Hematopoietic multipotent progenitor cell (in vitro differentiated cells): ENCODE results near the gene TK1. TPM values are rescaled to one million over a fixed set of nuclear protein-coding genes. Genes with fewer than 3 reads are reported as not detected.
"Not testable (repeated sequence)": the region's sequence is repeated elsewhere in the genome, so short reads cannot be mapped to it uniquely, and the experiment has no call there.

Source experiments
- DNase-seq, 3 donors: peaks; one replicate each; pipeline ENCODE4 v3.0.0-alpha.2; 2011 to 2015; ENCODE audit warnings: low read depth in 2 of 3, low spot score in 2 of 3
- total RNA-seq: library from RNA; depleted of rRNA; stranded (reverse); fragments of >200 nt; gene quantifications from one replicate; pipeline ENCODE4 v1.2.3, GENCODE V29; 2012

The TK1 gene
- total RNA-seq, 1 donor, result 38.5 TPM

DNA sequence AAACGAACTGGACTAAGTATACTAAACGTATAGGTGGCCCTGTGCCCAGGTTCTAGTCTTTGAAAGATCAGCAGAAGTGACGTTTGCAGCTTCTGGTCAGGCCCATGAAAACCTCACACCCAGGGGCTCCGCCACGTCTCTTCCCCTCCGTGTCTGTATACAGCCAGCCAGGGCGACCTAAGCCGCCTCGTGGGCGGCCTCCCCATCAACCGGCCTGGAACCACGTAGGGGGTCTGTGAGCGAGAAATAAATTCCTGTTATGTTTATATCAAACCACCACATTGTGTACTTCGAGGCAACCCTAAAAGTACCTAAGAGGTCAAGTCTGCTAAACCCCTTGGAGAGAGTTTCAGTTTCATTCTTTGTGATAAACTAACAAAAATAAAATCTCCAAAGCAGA is 6.8 kb downstream of the TK1 start:
- no peak for DNase-seq

DNA sequence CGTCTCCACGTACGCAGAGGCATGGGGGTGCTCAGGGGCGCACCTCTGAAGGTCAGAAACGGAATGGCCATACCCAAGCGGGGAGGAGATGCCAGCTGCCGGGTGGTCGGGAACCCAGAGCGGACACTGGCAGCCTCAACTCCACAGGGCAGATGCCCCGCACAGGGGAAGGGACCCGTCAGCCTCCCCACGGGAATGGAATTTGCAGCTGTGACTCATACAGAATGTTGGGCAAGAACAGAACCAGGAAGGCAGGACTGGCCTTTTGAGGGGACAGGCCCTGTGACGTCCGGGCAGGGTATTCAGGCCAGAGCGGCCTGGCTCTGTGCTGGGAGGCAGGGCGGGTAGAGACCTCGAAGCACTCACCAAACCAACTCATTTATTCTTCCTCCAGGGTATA is 7.5 kb downstream of the TK1 start:
- no peak for DNase-seq

DNA sequence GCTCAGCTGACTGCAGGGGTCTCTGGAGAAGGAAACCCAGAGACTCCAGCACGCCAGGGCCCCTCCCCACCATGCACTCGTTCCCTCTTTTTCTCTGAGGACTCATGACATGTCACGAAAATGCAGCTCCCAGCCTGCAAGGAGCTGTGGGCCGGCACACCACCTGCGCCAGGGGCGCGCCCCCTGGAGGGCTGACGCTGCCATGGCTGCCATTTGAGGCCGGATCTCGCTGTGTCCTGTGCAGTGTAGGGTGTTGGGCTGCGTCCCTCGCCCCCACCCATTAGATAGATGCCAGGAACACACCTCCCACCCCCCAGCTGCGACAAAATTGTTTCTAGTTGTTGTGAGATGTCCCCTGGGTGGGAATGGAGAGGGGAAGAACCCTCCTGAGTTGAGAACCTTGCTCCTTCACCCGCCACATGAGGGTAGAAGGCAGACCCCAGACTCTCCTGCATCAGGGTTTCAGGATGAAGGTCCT is 10.3 kb downstream of the TK1 start:
- peak; percentile 65 to 77 (median 70) for DNase-seq

DNA sequence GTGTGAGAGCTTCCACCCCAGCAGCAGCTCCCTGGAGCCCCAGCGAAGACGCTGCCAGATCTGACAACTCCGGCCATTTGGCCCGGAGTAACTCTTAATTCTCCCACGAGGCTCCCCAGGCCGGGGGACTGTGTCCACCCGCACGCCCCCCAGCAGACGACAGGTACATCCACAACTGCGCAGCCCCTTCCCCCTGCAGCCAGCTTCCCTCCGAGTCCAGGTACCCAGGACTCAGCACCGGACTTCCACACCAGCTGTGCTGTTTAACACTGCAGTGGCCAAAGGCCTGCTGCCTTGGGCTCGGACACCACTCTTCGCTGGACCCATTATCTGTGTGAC is 11.2 kb downstream of the TK1 start:
- DNase-seq, result no peak

DNA sequence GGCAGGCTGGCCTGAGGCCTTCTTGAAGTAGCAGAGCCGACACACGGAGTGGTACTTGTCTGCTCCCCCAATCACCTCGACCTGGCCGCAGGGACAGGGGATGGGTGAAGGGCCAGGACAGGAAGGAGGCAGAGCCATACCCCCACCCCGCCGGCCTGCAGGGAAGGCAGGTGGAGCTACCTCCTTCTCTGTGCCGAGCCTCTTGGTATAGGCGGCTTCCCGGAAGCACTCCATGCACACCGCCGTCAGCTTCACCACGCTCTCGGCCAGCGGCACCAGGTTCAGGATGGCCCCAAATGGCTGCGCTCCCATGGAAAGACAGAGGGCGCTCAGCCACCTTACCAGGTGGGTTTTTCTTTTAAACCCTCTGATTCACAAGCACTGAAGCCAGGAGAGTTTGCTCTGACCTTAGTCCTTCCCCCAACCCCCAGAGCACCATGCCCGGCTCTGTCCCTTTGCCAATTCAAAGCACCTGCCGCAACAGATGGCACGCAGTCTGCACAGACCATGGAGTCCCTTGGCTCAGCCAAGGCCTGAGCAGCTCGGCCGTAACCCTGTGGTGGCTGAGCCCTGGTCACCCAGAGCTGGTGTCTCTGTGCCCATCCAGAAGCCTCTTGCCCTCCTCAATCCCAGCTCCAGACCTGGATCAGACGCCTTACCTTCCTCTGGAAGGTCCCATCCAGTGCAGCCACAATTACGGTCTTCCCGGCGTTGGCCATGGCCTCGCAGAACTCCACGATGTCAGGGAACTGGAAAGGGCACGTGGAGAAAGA is 11.8 kb downstream of the TK1 start:
- no peak for DNase-seq

DNA sequence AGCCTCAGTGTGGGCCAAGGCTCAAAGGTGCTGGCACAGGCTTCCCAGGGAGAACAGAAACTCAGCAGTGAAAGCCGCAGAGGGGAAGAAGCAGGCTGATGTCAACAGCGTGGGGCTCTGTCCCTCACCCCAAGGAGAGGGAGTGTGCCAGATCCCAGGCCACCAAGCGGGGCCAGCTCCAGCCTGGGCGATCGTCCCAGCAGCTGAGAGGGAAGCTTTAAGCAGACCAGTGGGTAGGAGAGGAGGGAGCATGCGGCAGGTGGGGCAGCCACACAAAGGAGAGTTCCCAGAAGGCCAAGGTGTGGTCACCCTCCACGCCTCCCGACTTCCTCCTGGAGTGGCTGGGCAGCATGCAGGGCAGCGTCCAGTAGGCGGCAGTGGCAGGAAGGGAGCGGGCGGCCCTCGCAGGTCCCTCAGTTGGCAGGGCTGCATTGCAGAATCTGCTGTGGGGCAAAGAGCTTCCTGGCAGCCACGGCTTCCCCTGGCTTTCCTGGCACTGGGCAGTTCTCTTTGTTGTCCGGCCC is 12.4 kb downstream of the TK1 start:
- DNase-seq, result no peak

DNA sequence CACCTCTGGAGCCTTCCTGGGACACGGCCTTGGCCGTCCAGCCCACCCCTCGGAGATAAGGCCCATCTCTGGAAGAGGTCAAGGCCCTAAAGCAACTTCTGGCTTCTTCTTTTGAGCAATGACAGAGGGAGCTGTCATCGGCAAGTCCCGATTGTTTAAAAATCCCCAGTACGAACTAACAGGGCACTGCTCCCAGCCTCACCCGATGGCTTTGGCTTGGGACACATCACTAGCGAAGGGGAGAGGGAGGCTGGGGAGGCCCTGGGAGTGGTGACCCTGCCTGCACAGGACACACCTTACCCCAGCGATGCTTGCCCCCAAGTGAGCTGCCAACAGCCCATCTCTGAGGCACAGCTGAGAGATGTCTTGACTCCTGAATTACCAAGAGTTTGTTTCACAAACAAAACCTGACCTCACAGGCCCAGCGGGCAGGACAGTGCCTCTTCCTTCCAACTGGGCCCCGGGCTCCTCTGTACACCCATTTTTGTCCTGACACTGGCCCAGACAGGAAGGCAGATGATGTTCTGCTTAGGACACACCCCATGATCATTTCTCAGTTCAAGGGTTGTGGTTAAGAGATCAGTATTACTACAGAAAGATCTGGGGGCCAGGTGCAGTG is 13.6 kb downstream of the TK1 start:
- DNase-seq, result no peak

DNA sequence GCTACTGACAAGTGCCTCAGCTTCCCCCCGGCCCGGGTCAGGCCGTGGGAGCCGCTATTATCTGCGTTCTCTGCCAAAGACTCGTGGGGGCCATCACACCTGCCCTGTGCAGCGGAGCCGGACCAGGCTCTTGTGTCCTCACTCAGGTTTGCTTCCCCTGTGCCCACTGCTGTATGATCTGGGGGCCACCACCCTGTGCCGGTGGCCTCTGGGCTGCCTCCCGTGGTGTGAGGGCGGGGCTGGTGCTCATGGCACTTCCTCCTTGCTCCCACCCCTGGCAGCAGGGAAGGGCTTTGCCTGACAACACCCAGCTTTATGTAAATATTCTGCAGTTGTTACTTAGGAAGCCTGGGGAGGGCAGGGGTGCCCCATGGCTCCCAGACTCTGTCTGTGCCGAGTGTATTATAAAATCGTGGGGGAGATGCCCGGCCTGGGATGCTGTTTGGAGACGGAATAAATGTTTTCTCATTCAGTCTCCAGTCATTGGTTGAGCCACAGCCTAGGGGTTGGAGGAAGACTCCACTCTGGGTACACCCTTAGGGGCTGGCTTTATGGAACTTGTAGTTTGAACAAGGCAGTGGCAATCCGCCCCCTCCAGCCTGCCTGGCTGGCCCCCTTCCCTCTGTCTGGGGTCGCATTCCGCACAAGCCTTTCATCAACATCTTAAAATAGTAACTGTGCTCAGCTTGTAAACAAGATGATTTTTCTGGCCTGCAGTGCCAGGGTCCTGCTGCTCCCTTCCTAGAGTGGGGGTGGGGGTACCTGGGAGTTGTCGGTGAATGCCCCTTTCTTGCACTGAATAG is 14.4 kb downstream of the TK1 start:
- DNase-seq, result peak in 2 of 3 donors; percentile 36 to 53

DNA sequence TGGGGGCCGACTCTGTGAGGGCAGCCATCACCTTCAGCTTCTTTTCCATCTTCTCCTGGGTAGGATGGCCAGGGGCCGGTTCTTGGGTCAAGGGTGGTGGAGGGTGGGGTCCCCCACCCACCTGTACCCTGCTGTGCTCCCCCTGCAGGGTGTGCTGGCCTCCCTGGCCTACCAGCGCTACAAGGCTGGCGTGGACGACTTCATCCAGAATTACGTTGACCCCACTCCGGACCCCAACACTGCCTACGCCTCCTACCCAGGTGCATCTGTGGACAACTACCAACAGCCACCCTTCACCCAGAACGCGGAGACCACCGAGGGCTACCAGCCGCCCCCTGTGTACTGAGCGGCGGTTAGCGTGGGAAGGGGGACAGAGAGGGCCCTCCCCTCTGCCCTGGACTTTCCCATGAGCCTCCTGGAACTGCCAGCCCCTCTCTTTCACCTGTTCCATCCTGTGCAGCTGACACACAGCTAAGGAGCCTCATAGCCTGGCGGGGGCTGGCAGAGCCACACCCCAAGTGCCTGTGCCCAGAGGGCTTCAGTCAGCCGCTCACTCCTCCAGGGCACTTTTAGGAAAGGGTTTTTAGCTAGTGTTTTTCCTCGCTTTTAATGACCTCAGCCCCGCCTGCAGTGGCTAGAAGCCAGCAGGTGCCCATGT is 15.1 kb downstream of the TK1 start:
- DNase-seq, result not testable (repeated sequence)

DNA sequence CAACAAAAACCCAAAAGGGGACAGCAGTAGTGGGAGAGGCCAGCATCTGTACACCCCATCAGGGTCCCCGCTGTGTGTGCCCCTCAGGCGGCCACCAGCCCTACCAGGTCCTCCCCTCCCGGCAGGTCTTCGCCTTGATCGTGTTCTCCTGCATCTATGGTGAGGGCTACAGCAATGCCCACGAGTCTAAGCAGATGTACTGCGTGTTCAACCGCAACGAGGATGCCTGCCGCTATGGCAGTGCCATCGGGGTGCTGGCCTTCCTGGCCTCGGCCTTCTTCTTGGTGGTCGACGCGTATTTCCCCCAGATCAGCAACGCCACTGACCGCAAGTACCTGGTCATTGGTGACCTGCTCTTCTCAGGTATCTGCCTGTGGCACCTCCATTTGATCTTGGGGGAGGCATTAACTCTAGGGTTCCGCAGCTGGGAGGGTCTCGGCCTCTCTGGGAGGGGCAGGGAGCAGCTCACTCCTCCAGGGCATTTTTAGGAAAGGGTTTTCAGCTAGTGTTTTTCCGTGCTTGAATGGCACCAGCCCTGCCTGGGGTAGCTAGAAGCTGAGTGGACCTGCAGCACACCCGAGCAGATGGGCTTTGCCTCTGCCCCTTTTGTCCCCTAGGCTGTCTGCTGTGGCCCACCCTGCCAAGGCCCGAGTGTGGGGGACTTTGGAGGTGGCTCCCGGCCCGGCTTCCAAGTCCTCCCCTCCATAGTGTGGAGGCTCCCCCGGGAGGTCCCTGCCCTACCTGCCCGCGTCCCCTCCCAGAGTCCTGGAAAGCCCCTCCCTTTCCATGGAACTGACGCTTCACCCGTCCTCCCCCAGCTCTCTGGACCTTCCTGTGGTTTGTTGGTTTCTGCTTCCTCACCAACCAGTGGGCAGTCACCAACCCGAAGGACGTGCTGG is 15.9 kb downstream of the TK1 start:
- no peak for DNase-seq

DNA sequence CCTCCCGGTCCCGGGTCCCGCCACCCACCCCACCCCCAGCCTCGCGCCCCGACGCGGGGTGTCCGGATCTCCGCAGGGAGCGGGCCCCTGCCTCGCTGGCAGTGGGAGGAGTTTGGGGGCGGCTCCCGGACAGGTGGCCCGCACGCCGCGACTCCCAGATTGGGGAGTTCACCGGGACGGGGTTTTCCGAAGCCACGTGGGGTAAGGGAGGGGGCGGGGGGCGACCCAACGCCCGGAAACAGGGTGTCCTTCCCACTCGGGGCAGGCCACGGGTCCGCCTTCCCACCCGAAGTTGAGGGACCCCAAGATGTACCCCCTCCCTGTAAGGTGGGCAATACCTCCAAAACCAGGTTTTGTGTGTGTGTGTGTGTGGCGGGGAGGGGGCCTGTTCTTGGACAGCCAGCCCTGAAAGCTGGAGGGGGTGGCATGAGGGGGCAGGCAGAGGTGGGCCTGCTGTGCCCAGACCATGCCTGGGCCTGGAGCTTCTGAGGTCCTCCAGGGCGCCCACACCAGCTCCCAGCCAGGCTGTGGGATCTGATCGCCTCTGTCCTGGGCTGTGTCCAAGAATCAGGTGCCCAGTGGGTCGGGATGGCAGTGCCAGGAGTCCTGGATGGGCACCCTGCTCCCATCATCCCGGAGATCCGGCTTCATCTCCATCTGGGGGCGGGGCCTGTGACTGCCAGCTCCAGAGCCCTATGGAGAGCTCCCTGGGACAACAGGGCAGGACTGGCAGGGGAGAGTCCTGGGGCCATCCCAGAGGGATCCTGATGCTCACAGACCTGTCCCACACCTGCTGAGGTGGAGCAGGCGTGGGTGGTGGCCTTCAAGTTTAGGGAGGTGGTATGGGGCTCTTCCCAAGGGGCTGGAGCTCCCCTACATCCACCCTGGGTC is 17.7 kb downstream of the TK1 start:
- DNase-seq, result peak in 1 of 3 donors; percentile 45

DNA sequence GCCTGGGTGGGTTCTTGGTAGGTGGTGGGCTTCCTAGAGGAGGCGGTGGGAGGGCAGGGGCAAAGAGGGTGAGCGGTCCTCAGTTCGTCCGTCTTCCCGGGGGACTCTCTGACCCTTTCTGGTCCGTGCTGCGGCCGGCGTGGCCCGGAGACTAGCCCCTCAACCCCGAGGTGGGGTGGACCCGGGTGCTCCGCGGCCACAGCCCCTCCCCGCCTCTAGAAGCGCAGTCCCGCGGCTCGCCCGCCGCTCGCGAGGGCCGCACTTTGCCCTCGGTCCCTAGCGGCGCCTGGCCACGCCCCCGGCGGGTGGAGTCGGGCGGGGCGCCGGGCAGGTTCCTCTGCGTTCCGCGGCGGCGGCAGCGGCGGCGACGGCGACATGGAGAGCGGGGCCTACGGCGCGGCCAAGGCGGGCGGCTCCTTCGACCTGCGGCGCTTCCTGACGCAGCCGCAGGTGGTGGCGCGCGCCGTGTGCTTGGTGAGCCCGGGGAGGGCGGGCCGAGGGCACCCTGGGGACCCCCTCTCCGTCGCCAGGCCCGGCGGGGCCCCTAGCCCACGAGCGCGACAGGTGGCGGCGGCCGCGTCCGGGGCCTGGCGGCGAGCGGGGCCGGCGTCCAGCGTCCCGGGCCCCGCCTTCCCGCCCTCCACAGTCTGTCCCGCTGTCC is 18.5 kb downstream of the TK1 start, which contains the start of gene SYNGR2:
Gene SYNGR2 (plus strand): TSS at position 340 of the 661 bp plus-strand sequence. CDS start 36 bp downstream, at position 376.
- DNase-seq, result peak; percentile 76 to 87 (median 82)

DNA sequence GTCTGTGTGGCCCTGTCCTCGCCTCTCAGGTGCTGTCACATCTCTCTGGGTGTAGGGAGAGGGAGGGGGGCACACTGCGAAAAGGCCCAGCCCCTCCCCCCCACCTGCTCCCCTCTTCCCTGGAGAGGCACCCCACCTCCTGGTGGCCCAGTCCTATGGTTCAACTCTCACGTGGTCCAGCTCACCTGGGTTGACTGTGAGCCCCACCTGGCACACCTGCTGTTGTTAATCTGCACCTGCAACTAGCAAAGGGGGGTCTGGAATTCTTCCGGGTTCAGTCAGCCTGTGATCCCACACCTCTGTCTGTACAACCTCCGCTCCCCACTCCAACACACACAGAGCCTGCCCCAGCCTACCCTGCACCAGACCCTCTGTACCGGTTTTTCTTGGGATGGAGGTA is 20.4 kb downstream of the TK1 start:
- no peak for DNase-seq

DNA sequence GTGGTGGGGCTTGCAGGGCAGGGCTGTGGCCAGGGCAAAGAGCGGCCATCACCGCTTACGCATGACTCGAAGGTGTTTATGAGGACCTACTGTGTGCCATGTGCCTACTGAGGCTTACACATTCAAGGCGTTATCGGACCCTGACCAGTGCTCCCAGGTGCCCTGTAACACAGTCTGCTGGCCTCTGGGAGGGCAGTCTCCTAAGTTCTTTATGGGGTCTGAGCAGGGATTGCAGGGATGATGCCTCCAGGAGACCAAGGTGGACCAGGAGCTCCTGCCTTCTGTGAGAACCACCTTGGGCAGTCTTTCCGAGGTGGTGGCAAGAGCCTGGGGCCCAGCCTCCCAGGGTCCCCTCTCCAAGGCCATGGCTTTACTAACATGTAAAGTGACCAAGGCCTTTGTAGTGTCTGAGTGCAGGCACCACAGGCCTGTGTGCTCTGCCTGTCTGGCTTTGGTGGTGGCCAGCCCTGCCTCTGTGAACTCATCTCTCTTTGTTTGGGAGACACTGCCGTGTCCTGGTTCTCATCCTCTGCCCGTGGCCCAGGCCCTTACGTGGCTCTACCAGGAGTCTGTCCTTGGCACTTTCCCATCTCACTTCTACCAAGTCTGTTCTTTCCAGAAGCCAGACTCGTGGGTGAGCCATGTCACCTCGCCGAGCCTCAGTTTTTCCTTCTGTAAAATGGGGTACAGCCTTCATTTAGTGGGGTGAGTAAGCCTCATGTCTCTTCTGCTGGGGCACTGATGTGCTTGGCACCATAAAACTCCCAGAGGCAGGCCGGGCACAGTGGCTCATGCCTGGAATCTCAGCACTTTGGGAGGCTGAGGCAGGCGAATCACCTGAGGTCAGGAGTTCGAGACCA is 21.9 kb downstream of the TK1 start:
- DNase-seq, result no peak

DNA sequence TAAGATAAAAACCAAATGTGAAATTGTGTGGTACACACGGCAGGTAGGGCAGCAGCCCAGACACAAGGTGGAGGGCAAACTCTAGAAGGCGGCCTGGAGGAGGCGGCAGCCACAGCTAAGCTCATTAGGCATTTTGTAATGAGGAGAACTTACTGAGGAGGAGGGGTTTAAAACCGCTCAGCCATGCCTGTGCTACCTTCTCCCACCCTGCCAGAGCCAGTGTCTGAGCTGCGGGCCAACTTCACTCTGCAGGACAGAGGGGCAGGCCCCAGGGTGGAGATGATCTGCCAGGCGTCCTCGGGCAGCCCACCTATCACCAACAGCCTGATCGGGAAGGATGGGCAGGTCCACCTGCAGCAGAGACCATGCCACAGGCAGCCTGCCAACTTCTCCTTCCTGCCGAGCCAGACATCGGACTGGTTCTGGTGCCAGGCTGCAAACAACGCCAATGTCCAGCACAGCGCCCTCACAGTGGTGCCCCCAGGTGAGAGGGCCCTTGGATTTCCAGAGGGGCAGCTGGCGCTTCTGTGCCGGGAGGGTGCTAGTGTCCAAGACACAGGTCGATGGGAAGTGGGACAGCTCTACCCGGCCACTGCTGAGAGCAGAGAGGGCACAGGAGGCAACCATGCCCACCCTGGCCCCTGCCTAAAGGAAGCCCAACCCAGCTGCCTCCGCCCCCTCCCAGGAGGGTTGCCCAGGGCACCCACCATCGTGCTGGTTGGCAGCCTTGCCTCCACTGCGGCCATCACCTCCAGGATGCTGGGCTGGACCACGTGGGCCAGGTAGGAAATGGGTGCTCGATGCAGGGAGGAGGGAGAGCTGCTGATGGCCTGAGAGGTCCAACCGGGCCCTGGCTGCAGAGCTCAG is 22.7 kb downstream of the TK1 start:
- DNase-seq, result no peak

DNA sequence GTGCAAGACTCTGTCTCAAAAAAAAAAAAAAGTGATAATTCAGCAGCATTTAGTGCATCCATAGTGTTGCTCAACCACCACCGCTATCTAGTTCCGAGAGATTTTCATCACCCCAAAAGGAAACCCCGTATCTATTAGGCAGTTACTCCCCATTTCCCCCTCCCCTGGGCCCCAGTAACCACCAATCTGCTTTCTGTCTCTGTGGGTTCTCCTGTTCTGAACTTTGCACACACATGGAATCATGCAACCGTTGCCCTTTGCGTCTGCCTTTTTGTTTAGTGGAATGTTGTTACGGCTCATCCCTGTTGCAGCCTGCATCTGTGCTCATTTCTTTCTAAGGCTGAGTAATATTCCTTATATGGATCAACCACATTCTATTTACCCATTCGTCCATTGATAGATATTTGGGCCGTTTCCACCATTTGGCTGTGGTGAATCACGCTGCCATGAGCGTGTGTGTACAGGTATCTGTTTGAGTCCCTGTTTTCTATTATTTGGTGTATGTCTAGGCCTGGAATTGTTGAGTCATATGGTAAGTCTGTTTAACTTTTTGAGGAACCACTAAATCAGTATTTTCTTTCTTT is 27.2 kb downstream of the TK1 start:
- DNase-seq, result peak in 2 of 3 donors; percentile 46 to 58
